DLD1 (cell line): Measurements from ENCODE around the gene IRF9.

ENCODE experiments used
- in situ Hi-C: cut with HindIII; loops from 2 replicates; pipeline ENCODE4 v1.10.0; 2017; ENCODE audit warnings: low sequenced_read_pairs

Gene IRF9

GRCh38 chr14:24213866-24214662 lies 53.0 kb downstream of the IRF9 start:
- in situ Hi-C loops, result no loop called here

GRCh38 chr14:24215495-24216344 lies 54.7 kb downstream of the IRF9 start, which contains the start of gene MDP1:
Gene MDP1 (minus strand): TSS chr14:24216066. CDS start chr14:24215955, 111 bp downstream.
- in situ Hi-C loops, result no loop called here
